NB4 (cell line): ENCODE data around the gene COL6A1.

Experiments
- DNase-seq: peaks from one replicate; pipeline ENCODE4 v3.0.0; 2010; ENCODE audit warnings: low read depth
- H3K4me3 ChIP-seq: one replicate; pipeline ENCODE4 v1.5.1; 2011; ENCODE audit warnings: mild to moderate bottlenecking, low read depth, low read length, moderate library complexity
- MYC ChIP-seq: IDR thresholded peaks from 2 replicates; pipeline ENCODE4 v1.6.1; 2011; ENCODE audit warnings: low read depth, low read length
- POLR2A ChIP-seq: IDR thresholded peaks from 2 replicates; pipeline ENCODE4 v1.6.1; 2011; ENCODE audit warnings: mild to moderate bottlenecking; ENCODE audit not compliant: insufficient read length; ENCODE audit errors: extremely low read depth
- TF ChIP-seq, protein P1 (sequence below): IDR thresholded peaks from 2 replicates; pipeline ENCODE4 v1.6.1; 2011; ENCODE audit warnings: low read depth, low read length
- TF ChIP-seq, protein P2 (sequence below): IDR thresholded peaks from one replicate; pipeline ENCODE4 v1.5.1; 2012; ENCODE audit warnings: low read depth, low read length

COL6A1 gene

DNA sequence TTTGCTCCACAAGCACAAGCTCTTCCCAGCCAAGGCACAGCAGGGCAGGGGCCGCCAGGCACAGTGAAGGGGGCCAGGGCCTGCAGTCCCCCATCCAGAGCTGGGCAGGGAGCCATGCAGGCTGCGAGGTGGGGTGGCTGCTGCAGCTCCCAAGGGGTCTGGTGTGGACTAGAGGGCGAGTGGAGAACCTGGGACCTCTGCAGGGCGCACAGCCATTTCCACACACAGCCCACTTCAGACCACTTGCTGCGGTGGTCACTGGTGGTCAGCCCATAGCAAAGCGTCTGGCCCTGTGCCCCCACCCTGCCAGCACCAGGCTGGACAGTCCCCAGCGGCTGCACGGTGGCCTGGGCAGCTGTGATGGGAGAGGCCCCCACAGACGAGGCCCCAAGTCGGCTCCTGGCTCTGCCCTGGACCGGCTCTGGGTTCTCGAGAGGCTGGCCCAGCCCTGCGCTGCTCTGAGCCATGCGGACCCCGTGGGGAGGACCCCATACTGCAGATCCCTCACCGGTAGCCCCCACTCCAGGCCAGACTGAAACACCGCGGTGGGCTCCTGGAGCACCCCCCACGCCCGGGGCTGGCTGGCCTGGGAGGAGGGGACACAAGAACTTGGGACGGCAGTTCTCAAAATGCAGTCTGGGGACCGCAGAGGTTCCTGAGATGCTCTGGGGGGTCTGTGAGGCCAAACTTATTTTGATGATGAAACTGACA lies 69.3 kb downstream of the COL6A1 start:
- TF ChIP-seq, protein P1, sequence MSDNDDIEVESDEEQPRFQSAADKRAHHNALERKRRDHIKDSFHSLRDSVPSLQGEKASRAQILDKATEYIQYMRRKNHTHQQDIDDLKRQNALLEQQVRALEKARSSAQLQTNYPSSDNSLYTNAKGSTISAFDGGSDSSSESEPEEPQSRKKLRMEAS = no peak
- TF ChIP-seq MYC (no peak), POLR2A (no peak)
- TF ChIP-seq, protein P2, sequence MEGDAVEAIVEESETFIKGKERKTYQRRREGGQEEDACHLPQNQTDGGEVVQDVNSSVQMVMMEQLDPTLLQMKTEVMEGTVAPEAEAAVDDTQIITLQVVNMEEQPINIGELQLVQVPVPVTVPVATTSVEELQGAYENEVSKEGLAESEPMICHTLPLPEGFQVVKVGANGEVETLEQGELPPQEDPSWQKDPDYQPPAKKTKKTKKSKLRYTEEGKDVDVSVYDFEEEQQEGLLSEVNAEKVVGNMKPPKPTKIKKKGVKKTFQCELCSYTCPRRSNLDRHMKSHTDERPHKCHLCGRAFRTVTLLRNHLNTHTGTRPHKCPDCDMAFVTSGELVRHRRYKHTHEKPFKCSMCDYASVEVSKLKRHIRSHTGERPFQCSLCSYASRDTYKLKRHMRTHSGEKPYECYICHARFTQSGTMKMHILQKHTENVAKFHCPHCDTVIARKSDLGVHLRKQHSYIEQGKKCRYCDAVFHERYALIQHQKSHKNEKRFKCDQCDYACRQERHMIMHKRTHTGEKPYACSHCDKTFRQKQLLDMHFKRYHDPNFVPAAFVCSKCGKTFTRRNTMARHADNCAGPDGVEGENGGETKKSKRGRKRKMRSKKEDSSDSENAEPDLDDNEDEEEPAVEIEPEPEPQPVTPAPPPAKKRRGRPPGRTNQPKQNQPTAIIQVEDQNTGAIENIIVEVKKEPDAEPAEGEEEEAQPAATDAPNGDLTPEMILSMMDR = no peak
- H3K4me3 ChIP-seq = no peak overlapping the region
- no peak for DNase-seq

DNA sequence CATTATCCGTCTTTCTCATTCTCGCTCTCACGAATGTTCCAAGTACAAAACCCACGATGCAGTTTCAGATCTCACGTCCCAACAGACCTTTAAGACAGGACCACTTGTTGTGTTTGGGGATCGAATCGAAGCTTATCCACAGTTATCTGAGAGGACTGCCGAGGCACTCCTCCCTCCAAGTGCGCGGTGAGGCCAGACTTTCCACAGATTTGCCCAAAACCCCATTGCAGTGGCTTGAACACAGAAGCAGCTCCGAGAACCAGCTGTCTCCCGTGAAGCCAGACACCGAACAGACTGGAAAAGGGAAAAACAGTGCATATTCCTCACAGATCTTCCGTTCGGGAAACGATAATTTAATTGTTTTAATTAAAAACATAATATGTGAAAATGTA lies 69.8 kb downstream of the COL6A1 start:
- TF ChIP-seq POLR2A (no peak), MYC (no peak)
- TF ChIP-seq, protein P1 = no peak
- TF ChIP-seq, protein P2 = no peak
- DNase-seq = no peak
- H3K4me3 ChIP-seq = no peak overlapping the region

DNA sequence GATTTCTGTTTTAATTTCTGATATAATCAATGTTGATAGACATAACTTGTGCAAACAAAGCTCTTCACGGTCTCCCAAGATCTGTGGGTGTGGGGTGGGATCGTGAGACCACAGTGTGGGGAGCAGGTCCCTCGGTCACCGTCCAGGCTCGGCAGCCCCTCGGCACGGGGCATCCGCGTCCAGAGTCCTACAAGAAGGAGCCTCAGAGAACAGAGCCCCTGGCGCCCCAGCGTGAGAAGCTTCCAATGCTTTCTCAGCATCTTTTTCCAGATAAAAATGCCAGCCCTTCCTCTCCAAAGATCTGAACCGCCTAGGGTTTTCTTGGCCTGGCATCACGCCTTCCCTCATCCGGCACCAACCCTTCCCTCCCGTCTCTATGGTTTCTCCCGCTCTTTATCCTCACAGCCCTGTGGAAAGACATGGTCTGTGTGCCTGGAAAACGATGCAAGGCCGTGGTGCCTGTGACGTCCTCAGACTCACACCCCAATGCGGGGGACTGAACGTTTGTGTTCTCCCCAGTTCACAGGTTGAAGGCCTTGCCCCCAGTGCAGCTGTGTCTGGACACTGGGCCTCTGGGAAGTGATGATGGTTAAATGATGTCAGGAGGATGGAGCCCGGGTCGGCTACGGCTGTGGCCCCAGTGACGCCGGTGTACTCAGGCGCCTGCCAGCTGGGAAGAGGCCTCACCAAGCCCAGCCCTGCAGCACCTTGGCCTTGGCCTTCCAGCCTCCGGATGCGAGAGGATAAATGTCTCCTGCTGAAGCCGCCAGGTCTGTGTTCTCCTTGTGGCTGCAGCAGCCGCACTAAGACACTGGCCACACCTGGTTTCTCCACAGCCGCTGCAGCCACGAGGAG lies 70.5 kb downstream of the COL6A1 start:
- no peak for DNase-seq
- TF ChIP-seq, protein P1 = no peak
- TF ChIP-seq MYC = no peak
- TF ChIP-seq, protein P2 = no peak
- TF ChIP-seq POLR2A = no peak
- no peak overlapping the region for H3K4me3 ChIP-seq

DNA sequence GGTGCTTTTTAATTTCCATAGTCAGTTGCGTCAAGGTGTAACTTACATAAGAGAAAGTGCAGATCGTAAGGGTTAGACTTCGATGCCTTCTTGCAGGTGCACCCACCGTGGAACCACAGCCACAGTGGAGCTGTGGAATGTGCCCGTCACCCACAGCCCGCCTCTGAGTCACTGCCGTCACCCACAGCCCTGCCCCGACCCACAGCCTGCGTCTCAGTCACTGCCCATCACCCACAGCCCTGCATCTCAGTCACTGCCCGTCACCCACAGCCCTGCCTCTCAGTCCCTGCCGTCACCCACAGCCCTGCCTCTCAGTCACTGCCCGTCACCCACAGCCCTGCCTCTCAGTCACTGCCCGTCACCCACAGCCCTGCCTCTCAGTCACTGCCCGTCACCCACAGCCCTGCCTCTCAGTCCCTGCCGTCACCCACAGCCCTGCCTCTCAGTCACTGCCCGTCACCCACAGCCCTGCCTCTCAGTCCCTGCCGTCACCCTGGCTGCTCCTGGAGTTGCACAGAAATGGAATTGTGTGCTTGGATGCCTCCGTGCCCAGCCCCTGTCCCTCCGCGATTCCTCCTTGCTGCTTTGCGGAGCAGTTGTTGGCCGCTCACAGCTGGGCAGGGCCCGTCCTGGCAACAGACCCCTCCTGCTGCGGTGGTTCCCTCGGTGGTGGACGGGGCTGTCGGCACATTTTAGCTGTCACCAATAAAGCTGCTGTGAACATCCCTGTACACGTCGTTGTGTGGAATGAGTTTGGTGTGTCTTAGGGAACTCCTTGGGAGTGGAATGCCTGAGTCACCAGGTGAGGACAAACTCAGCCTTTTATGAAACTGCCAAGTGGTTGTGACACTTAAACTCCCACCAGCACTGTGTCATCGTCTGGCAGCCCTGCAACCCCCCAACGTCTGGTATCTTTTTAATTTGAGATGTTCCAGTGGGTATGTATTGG lies 71.4 kb downstream of the COL6A1 start:
- no peak for TF ChIP-seq POLR2A
- no peak for TF ChIP-seq MYC
- TF ChIP-seq, protein P1 = no peak
- TF ChIP-seq, protein P2 = no peak
- DNase-seq = peak; percentile 13
- no peak overlapping the region for H3K4me3 ChIP-seq

DNA sequence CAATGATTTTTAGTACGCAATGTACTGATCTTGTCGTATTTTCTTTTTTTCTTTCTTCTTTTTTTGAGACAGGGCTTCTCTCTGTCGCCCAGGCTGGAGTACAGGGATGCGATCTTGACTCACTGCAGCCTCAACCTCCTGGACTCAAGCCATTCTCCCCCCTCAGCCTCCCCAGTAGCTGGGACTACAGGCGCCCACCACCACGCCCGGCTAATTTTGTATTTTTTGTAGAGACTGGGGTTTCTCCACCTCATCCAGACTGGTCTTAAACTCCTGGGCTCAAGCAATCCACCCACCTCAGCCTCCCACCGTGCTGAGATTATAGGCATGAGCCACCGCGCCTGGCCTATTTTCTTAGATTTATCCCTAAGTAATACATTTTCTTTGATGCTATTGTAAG lies 72.5 kb downstream of the COL6A1 start:
- TF ChIP-seq MYC (no peak), POLR2A (no peak)
- TF ChIP-seq, protein P1 = no peak
- TF ChIP-seq, protein P2 = no peak
- H3K4me3 ChIP-seq = no peak overlapping the region
- DNase-seq = no peak
